ENCODE results near the gene HSPA12A. TPM values are rescaled to one million over a fixed set of nuclear protein-coding genes. Genes with fewer than 3 reads are reported as not detected.

Gene HSPA12A
- polyA plus RNA-seq, 1 donor (not counting 4 experiments of a cell fraction or from before 2014, with no cell fraction given) = 8.1 TPM

GRCh38 chr10:116710076-116710475 lies 32.3 kb downstream of the HSPA12A start:
- Histone ChIP-seq H2AFZ (ENCODE audit: control insufficient read depth, low read length) (no peak overlapping the region), H3K9ac (ENCODE audit: control insufficient read depth, extremely low read depth, insufficient read depth, low read length) (no peak overlapping the region), H3K79me2 (ENCODE audit: control insufficient read depth, insufficient read depth, low read length) (no peaks in the 10 kb centered on the region), H3K9me3 (ENCODE audit: control insufficient read depth, low read depth, low read length) (no peaks in the 10 kb centered on the region), H3K4me1 (ENCODE audit: control insufficient read depth, extremely low read depth, insufficient read depth, low read length) (no peaks in the 10 kb centered on the region), H3K4me2 (ENCODE audit: control insufficient read depth, extremely low read depth, insufficient read depth, low read depth, low read length) (no peak overlapping the region), H3K9me1 (ENCODE audit: control insufficient read depth, extremely low read depth, insufficient read depth, low read length) (no peaks in the 10 kb centered on the region), H3K27me3 (ENCODE audit: control insufficient read depth, extremely low read depth, insufficient read depth, low read length) (no peaks in the 10 kb centered on the region), H4K20me1 (ENCODE audit: control insufficient read depth, extremely low read depth, insufficient read depth, low read length) (no peaks in the 10 kb centered on the region), H3K4me3 (ENCODE audit: control insufficient read depth in 2 of 3, extremely low read depth in 1 of 3, insufficient read depth in 2 of 3, low read depth in 1 of 3, low read length in 3 of 3) (no peak overlapping the region), H3K36me3 (ENCODE audit: control insufficient read depth in 2 of 2, extremely low read depth in 1 of 2, insufficient read depth in 2 of 2, low read length in 2 of 2) (peaks cover 0 to 1% of the 10 kb centered on the region in 2 experiments), H3K27ac (ENCODE audit: control insufficient read depth, insufficient read depth, low read length) (no peak overlapping the region)
- FAIRE-seq (no peak), DNase-seq (ENCODE audit: low read depth, low spot score) (no peak)
- dilution Hi-C loops (cut with MboI; ENCODE audit: extremely low pct_ligation_motif_present, low sequenced_read_pairs) = no loop called here
- TF ChIP-seq EZH2 (IDR thresholded peaks at IDR 0.05; ENCODE audit: low read length) = no peak
- TF ChIP-seq CTCF (optimal IDR thresholded peaks at IDR 0.05 in 1 of 3, IDR thresholded peaks at IDR 0.05 in 1 of 3, conservative IDR thresholded peaks at IDR 0.05 in 1 of 3; ENCODE audit: extremely low read depth in 1 of 3, insufficient read depth in 2 of 3, low read length in 3 of 3) = no peak

GRCh38 chr10:116708877-116709276 lies 33.5 kb downstream of the HSPA12A start:
- no peak for TF ChIP-seq EZH2 (IDR thresholded peaks at IDR 0.05; ENCODE audit: low read length)
- no peak for TF ChIP-seq CTCF (optimal IDR thresholded peaks at IDR 0.05 in 1 of 3, IDR thresholded peaks at IDR 0.05 in 1 of 3, conservative IDR thresholded peaks at IDR 0.05 in 1 of 3; ENCODE audit: extremely low read depth in 1 of 3, insufficient read depth in 2 of 3, low read length in 3 of 3)
- no peak for DNase-seq (ENCODE audit: low read depth, low spot score)
- no peak overlapping the region for H3K4me3 ChIP-seq (ENCODE audit: control insufficient read depth in 2 of 3, extremely low read depth in 1 of 3, insufficient read depth in 2 of 3, low read depth in 1 of 3, low read length in 3 of 3)
- no peaks in the 10 kb centered on the region for H4K20me1 ChIP-seq (ENCODE audit: control insufficient read depth, extremely low read depth, insufficient read depth, low read length)
- no peaks in the 10 kb centered on the region for H3K4me1 ChIP-seq (ENCODE audit: control insufficient read depth, extremely low read depth, insufficient read depth, low read length)
- H3K9me3 ChIP-seq (ENCODE audit: control insufficient read depth, low read depth, low read length) = no peaks in the 10 kb centered on the region
- H3K27me3 ChIP-seq (ENCODE audit: control insufficient read depth, extremely low read depth, insufficient read depth, low read length) = no peaks in the 10 kb centered on the region
- no peaks in the 10 kb centered on the region for H3K79me2 ChIP-seq (ENCODE audit: control insufficient read depth, insufficient read depth, low read length)
- peaks cover 0 to 3% of the 10 kb centered on the region in 2 experiments for H3K36me3 ChIP-seq (ENCODE audit: control insufficient read depth in 2 of 2, extremely low read depth in 1 of 2, insufficient read depth in 2 of 2, low read length in 2 of 2)
- no peak for FAIRE-seq
- no peak overlapping the region for H3K9ac ChIP-seq (ENCODE audit: control insufficient read depth, extremely low read depth, insufficient read depth, low read length)
- no peak overlapping the region for H3K4me2 ChIP-seq (ENCODE audit: control insufficient read depth, extremely low read depth, insufficient read depth, low read depth, low read length)
- no peaks in the 10 kb centered on the region for H3K9me1 ChIP-seq (ENCODE audit: control insufficient read depth, extremely low read depth, insufficient read depth, low read length)
- dilution Hi-C loops (cut with MboI; ENCODE audit: extremely low pct_ligation_motif_present, low sequenced_read_pairs) = no loop called here
- no peak overlapping the region for H3K27ac ChIP-seq (ENCODE audit: control insufficient read depth, insufficient read depth, low read length)
- no peak overlapping the region for H2AFZ ChIP-seq (ENCODE audit: control insufficient read depth, low read length)

All from keratinocyte (primary cell).